Body of pancreas (tissue), 4 donors: ENCODE results near the gene RICTOR.

Experiments
- CTCF ChIP-seq, 7 experiments: fragments of 450-650 bp in 4 of 7; fragments of 200-600 bp in 3 of 7; sonication (generic) in 3 of 7; IDR thresholded peaks; one replicate each; pipeline ENCODE4 v1.5.1; 2016 to 2019; ENCODE audit warnings: antibody characterized with exemption in 7 of 7
- POLR2A ChIP-seq, 3 donors: fragments of 450-650 bp; IDR thresholded peaks; one replicate each; pipeline ENCODE4 v1.6.1; 2016; ENCODE audit warnings: antibody characterized with exemption in 3 of 3, mild to moderate bottlenecking in 2 of 3

DNA sequence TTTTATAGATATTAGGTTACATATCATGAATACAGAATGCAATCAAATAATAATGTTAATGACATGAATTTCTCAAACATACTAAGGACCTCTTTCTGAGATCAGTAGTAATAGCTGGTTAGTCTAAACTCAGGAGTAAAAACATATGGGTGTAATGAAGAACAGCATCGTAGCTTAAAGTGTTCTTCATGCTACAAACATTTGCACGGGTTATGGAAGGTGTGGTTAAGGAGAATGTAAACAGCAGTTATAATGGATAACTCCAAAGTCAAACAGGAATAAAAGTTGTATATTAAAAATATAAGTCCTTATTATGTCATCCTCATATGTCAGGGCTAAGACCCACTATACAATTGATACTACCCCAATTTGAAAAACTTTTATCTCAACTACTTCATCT is 112.5 kb downstream of the RICTOR start:
- no peak for TF ChIP-seq CTCF (IDR thresholded peaks at IDR 0.05)
- TF ChIP-seq POLR2A (IDR thresholded peaks at IDR 0.05): no peak
